Measurements from ENCODE around the gene TGM2.

Gene TGM2

GRCh38 chr20:38180781-38181180 is 15.7 kb upstream of the TGM2 start:
- H3K36me3 Mint-ChIP-seq (ENCODE audit: insufficient read depth): no peaks in the 10 kb centered on the region
- no peak overlapping the region for H3K4me3 Mint-ChIP-seq
- DNase-seq (ENCODE audit: low spot score in 2 of 2) (no peak), ATAC-seq (replicated peaks; ENCODE audit: extremely low read depth, poor library complexity, severe bottlenecking) (no peak)
- H3K9me3 Mint-ChIP-seq: no peaks in the 10 kb centered on the region
- H3K27me3 Mint-ChIP-seq: peaks cover 63% of the 10 kb centered on the region
- no peak overlapping the region for H3K27ac Mint-ChIP-seq (ENCODE audit: low read depth)
- no peaks in the 10 kb centered on the region for H3K4me1 Mint-ChIP-seq

- ATAC-seq (replicated peaks; ENCODE audit: extremely low read depth, poor library complexity, severe bottlenecking): no peak
- Mint-ChIP-seq H3K27me3 (peaks cover 63% of the 10 kb centered on the region), H3K4me3 (no peak overlapping the region), H3K27ac (ENCODE audit: low read depth) (no peak overlapping the region), H3K36me3 (ENCODE audit: insufficient read depth) (no peaks in the 10 kb centered on the region), H3K4me1 (no peaks in the 10 kb centered on the region), H3K9me3 (no peaks in the 10 kb centered on the region)
- no peak for DNase-seq (ENCODE audit: low spot score in 2 of 2)
Measured at GRCh38 chr20:38179846-38180245, 14.8 kb upstream of the TGM2 start.

DNA sequence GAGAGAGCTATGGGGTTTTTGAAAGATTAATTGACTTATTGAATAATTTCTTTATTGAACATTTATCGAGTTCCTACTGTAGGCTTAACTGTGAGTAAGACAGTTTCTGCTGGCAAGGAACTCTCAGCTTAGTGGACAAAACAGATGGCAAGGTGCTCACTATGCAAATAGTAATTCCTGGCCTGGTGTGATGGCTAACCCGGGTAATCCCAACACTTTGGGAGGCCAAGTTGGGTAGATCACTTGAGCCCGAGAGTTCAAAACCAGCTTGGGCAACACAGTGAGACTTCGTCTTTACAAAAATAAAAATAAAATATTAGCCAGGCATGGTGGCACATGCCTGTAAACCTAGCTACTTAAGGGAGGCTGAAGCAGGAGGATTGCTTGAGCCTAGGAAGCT is 13.5 kb upstream of the TGM2 start:
- Mint-ChIP-seq H3K27ac (ENCODE audit: low read depth) (no peak overlapping the region), H3K9me3 (no peaks in the 10 kb centered on the region), H3K4me3 (no peak overlapping the region), H3K36me3 (ENCODE audit: insufficient read depth) (no peaks in the 10 kb centered on the region), H3K27me3 (peaks cover 56% of the 10 kb centered on the region), H3K4me1 (no peaks in the 10 kb centered on the region)
- ATAC-seq (replicated peaks; ENCODE audit: extremely low read depth, poor library complexity, severe bottlenecking) (no peak), DNase-seq (ENCODE audit: low spot score in 2 of 2) (no peak)

DNA sequence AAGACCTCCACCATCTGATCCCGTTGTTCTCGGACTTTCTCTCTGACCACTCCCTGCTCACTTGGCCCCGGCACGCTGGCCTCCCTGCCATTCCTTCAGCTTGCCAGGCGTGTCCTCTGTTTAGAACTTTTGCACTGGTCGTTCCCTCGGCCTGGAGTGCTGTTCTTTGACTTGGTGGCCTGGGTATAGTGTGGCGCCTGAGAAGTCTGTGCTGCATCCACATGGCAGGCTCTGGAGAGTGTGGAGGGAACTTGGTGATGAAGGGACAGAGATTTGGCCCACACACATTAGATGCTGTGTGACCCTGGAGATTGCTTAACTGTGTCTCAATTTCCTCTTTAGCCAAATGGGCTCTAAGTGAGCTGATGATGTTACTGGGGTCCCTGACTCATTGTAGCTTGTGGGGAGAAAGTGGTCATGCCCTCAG is 13.0 kb upstream of the TGM2 start:
- H3K36me3 Mint-ChIP-seq (ENCODE audit: insufficient read depth): no peaks in the 10 kb centered on the region
- H3K4me3 Mint-ChIP-seq: no peak overlapping the region
- no peaks in the 10 kb centered on the region for H3K4me1 Mint-ChIP-seq
- H3K27me3 Mint-ChIP-seq: peaks cover 51% of the 10 kb centered on the region
- ATAC-seq (replicated peaks; ENCODE audit: extremely low read depth, poor library complexity, severe bottlenecking) (no peak), DNase-seq (ENCODE audit: low spot score in 2 of 2) (no peak)
- no peak overlapping the region for H3K27ac Mint-ChIP-seq (ENCODE audit: low read depth)
- H3K9me3 Mint-ChIP-seq: no peaks in the 10 kb centered on the region

GRCh38 chr20:38177201-38177600 is 12.1 kb upstream of the TGM2 start:
- Mint-ChIP-seq H3K27me3 (peaks cover 48% of the 10 kb centered on the region), H3K4me3 (no peak overlapping the region), H3K9me3 (no peaks in the 10 kb centered on the region), H3K36me3 (ENCODE audit: insufficient read depth) (no peaks in the 10 kb centered on the region), H3K27ac (ENCODE audit: low read depth) (no peak overlapping the region), H3K4me1 (no peaks in the 10 kb centered on the region)
- DNase-seq (ENCODE audit: low spot score in 2 of 2) (no peak), ATAC-seq (replicated peaks; ENCODE audit: extremely low read depth, poor library complexity, severe bottlenecking) (no peak)

DNA sequence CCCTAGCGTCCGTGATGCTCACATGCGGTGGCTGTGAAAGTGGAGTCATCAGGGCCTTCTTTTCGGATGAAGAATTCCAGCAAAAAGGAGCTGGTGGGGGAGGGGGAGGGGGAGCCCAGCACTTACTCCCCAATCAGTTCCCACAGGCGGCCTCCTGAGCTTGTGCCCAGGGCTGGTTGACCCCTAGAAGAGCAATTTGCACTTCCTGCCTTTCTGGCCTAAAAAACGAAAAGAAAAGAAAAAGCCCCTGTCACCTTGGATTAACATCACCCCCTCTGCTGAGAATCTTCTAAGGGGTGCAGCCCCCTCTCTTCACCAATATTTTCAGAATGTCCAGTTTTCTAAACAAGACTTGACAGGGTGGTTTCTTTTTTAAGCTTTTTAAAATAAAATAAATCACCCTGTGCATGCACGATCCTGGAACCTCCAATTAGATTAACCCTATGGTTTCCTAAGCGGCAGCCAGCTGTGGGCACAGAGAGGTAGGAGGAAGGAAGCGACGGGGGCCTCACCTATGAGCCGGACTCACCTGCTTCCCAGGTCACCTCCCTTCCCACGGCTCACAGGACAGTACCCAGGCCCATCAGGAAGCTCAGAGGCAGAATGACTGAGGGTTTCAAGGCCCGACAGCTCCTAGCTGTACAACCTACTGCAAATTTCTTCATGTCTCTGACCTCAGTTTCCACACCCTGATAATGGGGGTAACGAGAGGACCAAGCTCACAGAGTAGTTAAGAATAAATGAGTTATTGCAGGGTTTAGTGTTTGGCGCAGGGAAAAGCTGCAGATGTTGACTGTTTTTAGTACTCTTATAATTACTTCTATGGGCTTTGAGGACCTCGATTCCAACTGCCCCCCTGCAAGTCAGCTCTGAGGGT is 10.5 kb upstream of the TGM2 start:
- no peak for ATAC-seq (replicated peaks; ENCODE audit: extremely low read depth, poor library complexity, severe bottlenecking)
- Mint-ChIP-seq H3K9me3 (no peaks in the 10 kb centered on the region), H3K27ac (ENCODE audit: low read depth) (no peak overlapping the region), H3K36me3 (ENCODE audit: insufficient read depth) (no peaks in the 10 kb centered on the region), H3K4me1 (no peaks in the 10 kb centered on the region), H3K4me3 (no peak overlapping the region), H3K27me3 (peaks cover 55% of the 10 kb centered on the region)
- DNase-seq (ENCODE audit: low spot score in 2 of 2): no peak

- Mint-ChIP-seq H3K9me3 (no peaks in the 10 kb centered on the region), H3K27ac (ENCODE audit: low read depth) (no peak overlapping the region), H3K4me3 (no peak overlapping the region), H3K36me3 (ENCODE audit: insufficient read depth) (no peaks in the 10 kb centered on the region), H3K27me3 (peaks cover 40% of the 10 kb centered on the region), H3K4me1 (no peaks in the 10 kb centered on the region)
- ATAC-seq (replicated peaks; ENCODE audit: extremely low read depth, poor library complexity, severe bottlenecking): no peak
- no peak for DNase-seq (ENCODE audit: low spot score in 2 of 2)
Measured at GRCh38 chr20:38173237-38174156, 8.4 kb upstream of the TGM2 start.

DNA sequence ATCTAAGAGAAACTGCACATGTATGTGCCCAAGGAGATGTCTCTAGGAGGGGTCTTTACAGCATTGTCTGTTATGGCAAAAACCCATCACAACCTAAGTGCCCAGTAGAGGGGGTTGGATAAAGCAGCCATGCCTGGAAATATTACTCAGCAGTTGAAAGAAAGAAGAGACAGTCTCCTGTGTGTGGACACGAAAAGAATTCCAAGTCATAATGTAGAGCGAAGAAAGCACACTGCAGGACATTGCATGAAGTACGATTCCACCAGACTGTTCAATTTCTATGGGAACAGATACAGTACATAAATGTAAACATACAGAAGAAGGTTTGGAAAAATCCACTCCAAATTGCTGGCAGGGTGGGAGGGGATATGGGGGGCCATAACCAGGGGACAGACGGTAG is 7.3 kb upstream of the TGM2 start:
- Mint-ChIP-seq H3K27me3 (peaks cover 29% of the 10 kb centered on the region), H3K27ac (ENCODE audit: low read depth) (no peak overlapping the region), H3K36me3 (ENCODE audit: insufficient read depth) (no peaks in the 10 kb centered on the region), H3K9me3 (no peaks in the 10 kb centered on the region), H3K4me3 (no peak overlapping the region), H3K4me1 (no peaks in the 10 kb centered on the region)
- no peak for ATAC-seq (replicated peaks; ENCODE audit: extremely low read depth, poor library complexity, severe bottlenecking)
- DNase-seq (ENCODE audit: low spot score in 2 of 2): no peak

- H3K4me1 Mint-ChIP-seq: no peaks in the 10 kb centered on the region
- no peak overlapping the region for H3K27ac Mint-ChIP-seq (ENCODE audit: low read depth)
- H3K9me3 Mint-ChIP-seq: no peaks in the 10 kb centered on the region
- ATAC-seq (replicated peaks; ENCODE audit: extremely low read depth, poor library complexity, severe bottlenecking) (no peak), DNase-seq (ENCODE audit: low spot score in 2 of 2) (no peak)
- H3K36me3 Mint-ChIP-seq (ENCODE audit: insufficient read depth): no peaks in the 10 kb centered on the region
- no peak overlapping the region for H3K4me3 Mint-ChIP-seq
- peaks cover 24% of the 10 kb centered on the region for H3K27me3 Mint-ChIP-seq
Measured at GRCh38 chr20:38171675-38172043, 6.6 kb upstream of the TGM2 start.

GRCh38 chr20:38170826-38171674 is 6.0 kb upstream of the TGM2 start:
- peaks cover 30% of the 10 kb centered on the region for H3K27me3 Mint-ChIP-seq
- ATAC-seq (replicated peaks; ENCODE audit: extremely low read depth, poor library complexity, severe bottlenecking): no peak
- DNase-seq (ENCODE audit: low spot score in 2 of 2): no peak
- H3K36me3 Mint-ChIP-seq (ENCODE audit: insufficient read depth): no peaks in the 10 kb centered on the region
- H3K4me1 Mint-ChIP-seq: no peaks in the 10 kb centered on the region
- no peaks in the 10 kb centered on the region for H3K9me3 Mint-ChIP-seq
- no peak overlapping the region for H3K4me3 Mint-ChIP-seq
- H3K27ac Mint-ChIP-seq (ENCODE audit: low read depth): no peak overlapping the region

GRCh38 chr20:38170219-38170825 is 5.3 kb upstream of the TGM2 start:
- H3K27ac Mint-ChIP-seq (ENCODE audit: low read depth): no peak overlapping the region
- H3K27me3 Mint-ChIP-seq: peaks cover 37% of the 10 kb centered on the region
- no peaks in the 10 kb centered on the region for H3K9me3 Mint-ChIP-seq
- H3K4me3 Mint-ChIP-seq: no peak overlapping the region
- DNase-seq (ENCODE audit: low spot score in 2 of 2) (no peak), ATAC-seq (replicated peaks; ENCODE audit: extremely low read depth, poor library complexity, severe bottlenecking) (no peak)
- peaks cover under 1% of the 10 kb centered on the region for H3K36me3 Mint-ChIP-seq (ENCODE audit: insufficient read depth)
- peaks cover 5% of the 10 kb centered on the region for H3K4me1 Mint-ChIP-seq

DNA sequence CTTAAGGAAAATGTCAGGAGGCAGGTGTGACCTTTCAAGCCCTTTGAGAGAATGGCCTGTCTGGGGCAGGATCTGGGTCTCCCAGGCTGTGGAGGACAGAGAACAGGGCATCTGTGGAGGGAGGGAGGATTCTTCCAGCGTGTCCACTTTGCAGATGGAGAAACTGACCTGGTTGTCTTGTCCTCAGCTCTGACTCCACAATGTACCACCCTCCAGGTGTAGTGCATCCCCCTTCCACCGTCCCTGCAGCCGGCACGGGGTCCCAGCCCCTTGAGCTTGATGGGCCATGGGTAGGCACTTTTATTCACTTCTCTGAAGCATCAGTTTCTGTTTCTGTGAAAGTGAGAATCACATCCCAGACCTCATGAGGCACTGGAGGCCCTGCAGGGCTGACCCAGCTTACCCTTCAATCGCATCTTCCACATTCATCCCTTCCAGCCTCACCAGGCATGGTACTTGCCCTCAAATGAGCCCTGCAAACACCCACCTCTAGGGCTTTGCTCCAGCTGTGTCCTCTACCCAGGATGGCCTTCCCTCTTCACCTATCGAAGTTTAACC is 4.6 kb upstream of the TGM2 start:
- H3K27ac Mint-ChIP-seq (ENCODE audit: low read depth): no peak overlapping the region
- no peaks in the 10 kb centered on the region for H3K9me3 Mint-ChIP-seq

More for the DNA sequence above, 4.6 kb upstream of the TGM2 start:
- H3K36me3 Mint-ChIP-seq (ENCODE audit: insufficient read depth): peaks cover 2% of the 10 kb centered on the region
- peaks cover 7% of the 10 kb centered on the region for H3K4me1 Mint-ChIP-seq
- no peak overlapping the region for H3K4me3 Mint-ChIP-seq
- DNase-seq (ENCODE audit: low spot score in 2 of 2) (no peak), ATAC-seq (replicated peaks; ENCODE audit: extremely low read depth, poor library complexity, severe bottlenecking) (no peak)
- H3K27me3 Mint-ChIP-seq: peaks cover 42% of the 10 kb centered on the region
